ENCODE data around the gene TNFAIP8L1. TPM values are rescaled to one million over a fixed set of nuclear protein-coding genes. Genes with fewer than 3 reads are reported as not detected.

The TNFAIP8L1 gene
- total and polyA plus RNA-seq, 2 experiments from 2014 or later, result 13.6 to 14.3 TPM

DNA sequence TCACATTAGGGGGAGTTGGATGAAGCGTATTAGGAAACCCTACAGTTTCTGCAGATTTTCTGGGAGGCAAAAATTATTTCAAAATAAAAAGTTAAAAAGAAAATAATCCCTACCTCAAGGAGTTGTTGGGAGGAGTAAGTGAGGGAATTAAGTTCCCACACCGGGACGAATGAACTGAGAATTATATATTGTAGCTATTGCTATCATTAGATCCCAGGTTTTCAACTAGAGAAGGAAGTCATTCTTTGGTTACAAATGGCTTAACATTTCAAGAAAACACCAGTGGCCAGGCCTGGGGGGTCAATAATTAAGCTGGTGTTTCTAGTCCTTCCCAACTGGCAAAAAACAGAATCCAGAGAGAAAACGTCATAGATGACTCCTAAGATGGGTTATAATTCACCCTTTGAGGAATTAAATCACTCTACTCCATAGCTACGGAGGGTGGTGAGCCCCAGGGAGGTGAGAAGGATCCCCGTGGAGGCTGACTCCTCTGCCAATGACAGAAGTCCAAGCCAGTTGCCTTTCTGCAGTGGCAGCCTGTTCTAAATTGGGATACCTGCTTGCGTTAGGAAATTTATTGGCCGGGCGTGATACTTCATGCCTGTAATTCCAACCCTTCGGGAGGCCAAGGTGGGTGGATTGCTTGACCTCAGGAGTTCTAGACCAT is 32.0 kb downstream of the TNFAIP8L1 start:
- WGBS (ENCODE audit: low lambda C conversion rate, missing lambda C conversion rate), result 70% methylated on average over 10 of the region's 10 CpGs
- Histone ChIP-seq H3K27ac (no peak overlapping the region), H3K4me2 (no peak overlapping the region), H3K9me2 (replicated peaks; ENCODE audit: insufficient read depth) (no peaks in the 10 kb centered on the region), H3K9me3 (ENCODE audit: low read depth) (no peaks in the 10 kb centered on the region), H2AFZ (no peak overlapping the region), H3K79me2 (peaks cover 22% of the 10 kb centered on the region), H3K4me1 (ENCODE audit: insufficient read depth) (peaks cover 9% of the 10 kb centered on the region), H3K27me3 (no peaks in the 10 kb centered on the region), H3K36me3 (replicated peaks; ENCODE audit: insufficient read depth, low read depth) (no peaks in the 10 kb centered on the region), H4K20me1 (ENCODE audit: insufficient read depth, poor library complexity, severe bottlenecking) (no peaks in the 10 kb centered on the region), H3K4me3 (no peak overlapping the region)
- TF ChIP-seq, protein P1, sequence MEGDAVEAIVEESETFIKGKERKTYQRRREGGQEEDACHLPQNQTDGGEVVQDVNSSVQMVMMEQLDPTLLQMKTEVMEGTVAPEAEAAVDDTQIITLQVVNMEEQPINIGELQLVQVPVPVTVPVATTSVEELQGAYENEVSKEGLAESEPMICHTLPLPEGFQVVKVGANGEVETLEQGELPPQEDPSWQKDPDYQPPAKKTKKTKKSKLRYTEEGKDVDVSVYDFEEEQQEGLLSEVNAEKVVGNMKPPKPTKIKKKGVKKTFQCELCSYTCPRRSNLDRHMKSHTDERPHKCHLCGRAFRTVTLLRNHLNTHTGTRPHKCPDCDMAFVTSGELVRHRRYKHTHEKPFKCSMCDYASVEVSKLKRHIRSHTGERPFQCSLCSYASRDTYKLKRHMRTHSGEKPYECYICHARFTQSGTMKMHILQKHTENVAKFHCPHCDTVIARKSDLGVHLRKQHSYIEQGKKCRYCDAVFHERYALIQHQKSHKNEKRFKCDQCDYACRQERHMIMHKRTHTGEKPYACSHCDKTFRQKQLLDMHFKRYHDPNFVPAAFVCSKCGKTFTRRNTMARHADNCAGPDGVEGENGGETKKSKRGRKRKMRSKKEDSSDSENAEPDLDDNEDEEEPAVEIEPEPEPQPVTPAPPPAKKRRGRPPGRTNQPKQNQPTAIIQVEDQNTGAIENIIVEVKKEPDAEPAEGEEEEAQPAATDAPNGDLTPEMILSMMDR (IDR thresholded peaks at IDR 0.05; ENCODE audit: poor library complexity), result no peak
- TF ChIP-seq EZH2phosphoT487 (IDR thresholded peaks at IDR 0.05; ENCODE audit: low read depth, severe bottlenecking, unreplicated experiment) (no peak), EZH2 (IDR thresholded peaks at IDR 0.05; ENCODE audit: borderline replicate concordance) (no peak)
- no peak for DNase-seq (ENCODE audit: low spot score)

DNA sequence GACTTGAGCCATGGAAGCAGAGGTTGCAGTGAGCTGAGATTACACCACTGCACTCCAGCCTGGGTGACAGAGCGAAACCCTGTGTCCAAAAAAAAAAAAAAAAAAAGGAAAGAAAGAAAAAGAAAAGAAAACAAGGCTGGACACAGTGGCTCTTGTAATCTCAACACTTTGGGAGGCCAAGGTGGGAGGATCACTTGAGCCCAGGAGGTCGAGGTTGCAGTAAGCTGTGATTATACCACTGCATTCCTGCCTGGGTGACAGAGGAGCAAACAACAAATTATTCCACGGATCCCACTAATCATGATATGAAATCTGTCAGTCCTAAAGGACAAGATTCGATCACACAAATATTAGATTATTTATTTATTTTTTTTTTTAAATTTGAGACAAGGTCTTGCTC is 33.9 kb downstream of the TNFAIP8L1 start:
- TF ChIP-seq EZH2 (IDR thresholded peaks at IDR 0.05; ENCODE audit: borderline replicate concordance) (no peak), EZH2phosphoT487 (IDR thresholded peaks at IDR 0.05; ENCODE audit: low read depth, severe bottlenecking, unreplicated experiment) (no peak)
- TF ChIP-seq, protein P1 (IDR thresholded peaks at IDR 0.05; ENCODE audit: poor library complexity), result no peak
- Histone ChIP-seq H3K27me3 (no peaks in the 10 kb centered on the region), H3K4me3 (no peak overlapping the region), H3K4me2 (no peak overlapping the region), H3K36me3 (replicated peaks; ENCODE audit: insufficient read depth, low read depth) (no peaks in the 10 kb centered on the region), H3K9me3 (ENCODE audit: low read depth) (no peaks in the 10 kb centered on the region), H3K27ac (no peak overlapping the region), H3K9me2 (replicated peaks; ENCODE audit: insufficient read depth) (no peaks in the 10 kb centered on the region), H2AFZ (no peak overlapping the region), H3K79me2 (peaks cover 13% of the 10 kb centered on the region), H3K4me1 (ENCODE audit: insufficient read depth) (peaks cover 9% of the 10 kb centered on the region), H4K20me1 (ENCODE audit: insufficient read depth, poor library complexity, severe bottlenecking) (no peaks in the 10 kb centered on the region)
- DNase-seq (ENCODE audit: low spot score), result no peak
- 93% methylated on average over 4 of the region's 4 CpGs for WGBS (ENCODE audit: low lambda C conversion rate, missing lambda C conversion rate)

DNA sequence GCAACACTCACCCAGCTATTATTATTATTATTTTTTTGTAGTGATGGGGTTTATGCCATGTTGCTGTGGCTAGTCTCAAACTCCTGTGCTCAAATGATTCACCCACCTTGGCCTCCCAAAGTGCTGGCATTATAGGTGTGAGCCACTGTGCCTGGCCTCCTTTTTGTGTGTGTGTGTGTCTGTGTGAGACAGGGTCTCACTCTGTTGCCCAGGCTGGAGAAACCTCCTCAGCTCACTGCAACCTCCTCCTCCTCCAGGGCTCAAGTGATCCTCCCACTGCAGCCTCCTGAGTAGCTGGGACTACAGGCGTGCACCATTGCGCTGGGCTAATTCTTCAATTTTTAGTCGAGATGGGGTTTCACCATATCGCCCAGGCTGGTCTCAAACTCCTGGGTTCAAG is 34.4 kb downstream of the TNFAIP8L1 start:
- no peaks in the 10 kb centered on the region for H3K9me2 ChIP-seq (replicated peaks; ENCODE audit: insufficient read depth)
- 96% methylated on average over 4 of the region's 4 CpGs for WGBS (ENCODE audit: low lambda C conversion rate, missing lambda C conversion rate)
- no peak for DNase-seq (ENCODE audit: low spot score)
- H3K36me3 ChIP-seq (replicated peaks; ENCODE audit: insufficient read depth, low read depth), result no peaks in the 10 kb centered on the region
- H3K27ac ChIP-seq, result no peak overlapping the region
- no peak overlapping the region for H3K4me2 ChIP-seq
- TF ChIP-seq EZH2phosphoT487 (IDR thresholded peaks at IDR 0.05; ENCODE audit: low read depth, severe bottlenecking, unreplicated experiment) (no peak), EZH2 (IDR thresholded peaks at IDR 0.05; ENCODE audit: borderline replicate concordance) (no peak)
- TF ChIP-seq, protein P1 (IDR thresholded peaks at IDR 0.05; ENCODE audit: poor library complexity), result no peak
- peaks cover 7% of the 10 kb centered on the region for H3K4me1 ChIP-seq (ENCODE audit: insufficient read depth)
- H3K79me2 ChIP-seq, result peaks cover 8% of the 10 kb centered on the region
- no peaks in the 10 kb centered on the region for H3K27me3 ChIP-seq
- no peak overlapping the region for H2AFZ ChIP-seq
- no peaks in the 10 kb centered on the region for H4K20me1 ChIP-seq (ENCODE audit: insufficient read depth, poor library complexity, severe bottlenecking)
- H3K4me3 ChIP-seq, result no peak overlapping the region
- no peaks in the 10 kb centered on the region for H3K9me3 ChIP-seq (ENCODE audit: low read depth)

Measured in hepatocyte (in vitro differentiated cells).